OCI-LY3 (cell line): ENCODE measurements around the gene NLRC3.

Experiments
- CTCF ChIP-seq: fragments of 200-600, 300-600 bp; sonication (generic); IDR thresholded peaks from 2 replicates; pipeline ENCODE4 v1.5.1; 2014; ENCODE audit warnings: antibody characterized with exemption, low read length, low read depth
- EZH2phosphoT487 ChIP-seq: fragments of 200-600 bp; shearing (Covaris generic); IDR thresholded peaks from 2 replicates; pipeline ENCODE4 v1.6.1; 2018; ENCODE audit warnings: antibody characterized with exemption, mixed run types, low read depth

- TF ChIP-seq CTCF (no peak), EZH2phosphoT487 (no peak)
Measured at GRCh38 chr16:3584412-3584811, 7.2 kb upstream of the NLRC3 start.
